B cell (primary cell): ENCODE measurements around the gene DAZAP1. TPM values are rescaled to one million over a fixed set of nuclear protein-coding genes. Genes with fewer than 3 reads are reported as not detected.

Experiments used
- ATAC-seq: fragments of 200-7000 bp; cut with Tn5 transposase; one replicate; pipeline ENCODE4 v1.10.0; 2021; ENCODE audit warnings: low read depth, mild to moderate bottlenecking, moderate number of reproducible peaks, moderate library complexity
- CTCF ChIA-PET: fragments of 350-600 bp; sonication (Branson Sonifier 250); formaldehyde crosslinking; loops from one replicate; lab custom pipeline; 2021; ENCODE audit warnings: antibody characterized with exemption, inconsistent platforms; lab: Charles Lee
- POLR2A ChIA-PET: fragments of 350-600 bp; sonication (Branson Sonifier 250); formaldehyde crosslinking; loops from one replicate; lab custom pipeline; 2021; ENCODE audit warnings: antibody characterized with exemption; lab: Charles Lee
- DNase-seq: peaks from one replicate; pipeline ENCODE4 v3.0.0; 2013
- H2AFZ ChIP-seq: 2 replicates; pipeline ENCODE4 v1.6.1; 2012; ENCODE audit warnings: mild to moderate bottlenecking, low read depth, low read length; ENCODE audit not compliant: insufficient read depth, poor library complexity, severe bottlenecking
- H3K27ac ChIP-seq, 2 donors: 1 replicate in 1 of 2; 2 replicates in 1 of 2; pipeline ENCODE4 v1.5.1; 2012 to 2013; ENCODE audit warnings: low read length in 2 of 2, mild to moderate bottlenecking in 2 of 2, moderate library complexity in 1 of 2
- H3K27me3 ChIP-seq, 4 experiments: fragments of 200-600 bp in 1 of 4; sonication (generic) in 1 of 4; replicated peaks in 1 of 4; 1 replicate in 2 of 4; 2 replicates in 2 of 4; pipeline versions ENCODE4 v1.6.1 to v1.7.0; 2013 to 2016; ENCODE audit warnings: low read length in 3 of 4, mild to moderate bottlenecking in 2 of 4, mixed read lengths in 1 of 4, moderate library complexity in 1 of 4; ENCODE audit not compliant: insufficient read depth in 4 of 4, control insufficient read depth in 3 of 4; ENCODE audit errors: control extremely low read depth in 1 of 4
- H3K36me3 ChIP-seq, 2 experiments: replicated peaks in 1 of 2; 1 replicate in 1 of 2; 2 replicates in 1 of 2; pipeline versions ENCODE4 v1.6.1 to v1.7.1; 2013; ENCODE audit warnings: low read length in 1 of 2; ENCODE audit not compliant: insufficient read depth in 2 of 2, control insufficient read depth in 1 of 2; ENCODE audit errors: control extremely low read depth in 1 of 2, extremely low read depth in 1 of 2
- H3K4me1 ChIP-seq, 2 donors: fragments of 200-600 bp in 1 of 2; sonication (generic) in 1 of 2; 1 replicate in 1 of 2; 2 replicates in 1 of 2; pipeline versions ENCODE4 v1.5.1 to v1.6.1; 2013 to 2017; ENCODE audit warnings: low read length in 2 of 2; ENCODE audit not compliant: control insufficient read depth in 2 of 2, insufficient read depth in 2 of 2
- H3K4me2 ChIP-seq: replicated peaks from 2 replicates; pipeline ENCODE3; 2012; ENCODE audit warnings: mild to moderate bottlenecking, low read depth, low read length; ENCODE audit not compliant: poor library complexity, severe bottlenecking
- H3K4me3 ChIP-seq, 5 experiments: fragments of 200-600 bp in 1 of 5; sonication (generic) in 1 of 5; 1 replicate in 3 of 5; 2 replicates in 2 of 5; pipeline versions ENCODE4 v1.5.1 to v1.7.0; 2011 to 2016; ENCODE audit warnings: low read length in 4 of 5, mild to moderate bottlenecking in 4 of 5, low read depth in 2 of 5, control low read depth in 1 of 5, moderate library complexity in 1 of 5; ENCODE audit not compliant: insufficient read depth in 1 of 5; ENCODE audit errors: control extremely low read depth in 1 of 5, extremely low read depth in 1 of 5
- H3K79me2 ChIP-seq: fragments of 200-600 bp; sonication (generic); one replicate; pipeline ENCODE4 v1.6.0; 2016; ENCODE audit warnings: low read length; ENCODE audit not compliant: control insufficient read depth, insufficient read depth
- H3K9ac ChIP-seq: fragments of 200-600 bp; sonication (generic); 2 replicates; pipeline ENCODE4 v1.6.1; 2017; ENCODE audit warnings: mild to moderate bottlenecking, low read length, moderate library complexity
- H3K9me3 ChIP-seq, 3 donors: one replicate each; pipeline versions ENCODE4 v1.6.1 to v1.7.1; 2013; ENCODE audit warnings: low read length in 2 of 3; ENCODE audit not compliant: control insufficient read depth in 2 of 3, insufficient read depth in 1 of 3; ENCODE audit errors: control extremely low read depth in 1 of 3
- H4K20me1 ChIP-seq: 2 replicates; pipeline ENCODE4 v1.6.0; 2012; ENCODE audit warnings: mild to moderate bottlenecking, low read length; ENCODE audit not compliant: insufficient read depth, control insufficient read depth, poor library complexity, severe bottlenecking
- H3K27ac Mint-ChIP-seq: one replicate; pipeline ENCODE4 v1.8.0; 2021; ENCODE audit warnings: mixed read lengths
- H3K27me3 Mint-ChIP-seq: one replicate; pipeline ENCODE4 v1.8.0; 2021; ENCODE audit warnings: mixed read lengths
- H3K4me1 Mint-ChIP-seq: one replicate; pipeline ENCODE4 v1.8.0; 2021; ENCODE audit warnings: mixed read lengths
- H3K4me3 Mint-ChIP-seq: one replicate; pipeline ENCODE4 v1.8.0; 2021; ENCODE audit warnings: mixed read lengths
- H3K9me3 Mint-ChIP-seq: one replicate; pipeline ENCODE4 v1.8.0; 2022; ENCODE audit warnings: mixed read lengths; ENCODE audit not compliant: insufficient read depth
- CTCF ChIP-seq: fragments of 200-600 bp; IDR thresholded peaks from one replicate; pipeline ENCODE4 v1.8.0; 2022; ENCODE audit warnings: antibody characterized with exemption, mild to moderate bottlenecking
- EZH2 ChIP-seq: IDR thresholded peaks from 2 replicates; pipeline ENCODE4 v1.6.1; 2012; ENCODE audit warnings: borderline replicate concordance, low read depth, mild to moderate bottlenecking, moderate library complexity, low read length; ENCODE audit not compliant: insufficient read depth, poor library complexity, severe bottlenecking
- WGBS: methylation state at CpG from one replicate; pipeline ENCODE4 v1.1.5; 2013; ENCODE audit warnings: missing lambda C conversion rate; ENCODE audit not compliant: insufficient coverage; 5-methylcytosine and 5-hydroxymethylcytosine counted together
- intact Hi-C: fragments of 100-400 bp; cut with micrococcal nuclease; formaldehyde crosslinking; loops from one replicate; pipeline ENCODE4 v1.10.0; 2022
- polyA plus RNA-seq: library from polyadenylated mRNA; depleted of rRNA; stranded (reverse); fragments of >200 nt; gene quantifications from 2 replicates; pipeline ENCODE4 v1.2.3, GENCODE V29; 2012
- total RNA-seq, 2 donors: library from RNA; stranded (reverse); fragments of 120-200 nt in 1 of 2; gene quantifications; 1 replicate in 1 of 2; 2 replicates in 1 of 2; pipeline versions ENCODE4 v1.2.3 to v1.2.4, GENCODE V29; 2013 to 2022

Gene DAZAP1
- total and polyA plus RNA-seq, 2 donors (not counting 1 experiment from before 2014, with no cell fraction given), result 54.8 to 125 TPM

- Histone ChIP-seq H3K79me2 (no peaks in the 10 kb centered on the region), H3K36me3 (no peaks in the 10 kb centered on the region), H3K9me3 (peaks cover 0 to 4% (median 0%) of the 10 kb centered on the region in 3 donors), H3K4me2 (no peak overlapping the region), H3K27me3 (peaks cover 0 to 23% (median 5%) of the 10 kb centered on the region in 4 experiments), H3K4me1 (peaks cover 15 to 22% of the 10 kb centered on the region in 2 donors), H2AFZ (no peak overlapping the region), H4K20me1 (no peaks in the 10 kb centered on the region), H3K9ac (no peak overlapping the region), H3K27ac (no peak overlapping the region), H3K4me3 (no peak overlapping the region)
- CTCF ChIA-PET, result no interaction called here
- Mint-ChIP-seq H3K9me3 (no peaks in the 10 kb centered on the region), H3K4me3 (no peak overlapping the region), H3K4me1 (peaks cover 12% of the 10 kb centered on the region), H3K27me3 (peaks cover 4% of the 10 kb centered on the region), H3K27ac (no peak overlapping the region)
- 95% methylated on average over 14 of the region's 15 CpGs for WGBS
- no peak for TF ChIP-seq EZH2
- no peak for TF ChIP-seq CTCF
- ATAC-seq (no peak), DNase-seq (no peak)
- intact Hi-C loops, result no loop called here
- POLR2A ChIA-PET, result no interaction called here
Observed at GRCh38 chr19:1399745-1400144, 7.6 kb upstream of the DAZAP1 start.

- Histone ChIP-seq H3K9ac (peak overlapping the region; percentile 74), H3K4me3 (peak overlapping the region in 4 of 5 experiments; percentile 39 to 69 (median 62)), H4K20me1 (no peaks in the 10 kb centered on the region), H2AFZ (peak overlapping the region; percentile 84), H3K36me3 (no peaks in the 10 kb centered on the region), H3K27ac (peak overlapping the region in 1 of 2 donors; percentile 19), H3K9me3 (peaks cover 0 to 4% (median 0%) of the 10 kb centered on the region in 3 donors), H3K4me1 (peaks cover 15 to 22% of the 10 kb centered on the region in 2 donors), H3K4me2 (peak overlapping the region; percentile 99), H3K79me2 (no peaks in the 10 kb centered on the region), H3K27me3 (peaks cover 0 to 23% (median 5%) of the 10 kb centered on the region in 4 experiments)
- no peaks in the 10 kb centered on the region for H3K9me3 Mint-ChIP-seq
- DNase-seq (peak; percentile 49), ATAC-seq (peak; percentile 7)
- ChIA-PET CTCF (no interaction called here), POLR2A (no interaction called here)
- no peak overlapping the region for H3K27ac Mint-ChIP-seq
- WGBS, result 35% methylated on average over 31 of the region's 36 CpGs
- H3K27me3 Mint-ChIP-seq, result peaks cover 4% of the 10 kb centered on the region
- H3K4me3 Mint-ChIP-seq, result peak overlapping the region; percentile 76
- peaks cover 12% of the 10 kb centered on the region for H3K4me1 Mint-ChIP-seq
- intact Hi-C loops, result loop anchor here (1.0 kb wide), 1 partner anchor 17 kb away; the partner anchor contains the start of gene NDUFS7
- TF ChIP-seq EZH2 (no peak), CTCF (no peak)
Observed at GRCh38 chr19:1400281-1401137, 6.9 kb upstream of the DAZAP1 start.
